Inflammatory macrophage treated with lipopolysaccharide for 1 hour (primary cell): Measurements from ENCODE around the gene RBM19.
A peak's percentile ranks its signal among the peaks of the same experiment; 100 is the strongest.

Source experiments
- DNase-seq, 2 donors: peaks; one replicate each; pipeline ENCODE4 v3.0.0-alpha.2; 2020 to 2022

The RBM19 gene

GRCh38 chr12:113879658-113880057 is 86.5 kb downstream of the RBM19 start:
- no peak for DNase-seq

DNA sequence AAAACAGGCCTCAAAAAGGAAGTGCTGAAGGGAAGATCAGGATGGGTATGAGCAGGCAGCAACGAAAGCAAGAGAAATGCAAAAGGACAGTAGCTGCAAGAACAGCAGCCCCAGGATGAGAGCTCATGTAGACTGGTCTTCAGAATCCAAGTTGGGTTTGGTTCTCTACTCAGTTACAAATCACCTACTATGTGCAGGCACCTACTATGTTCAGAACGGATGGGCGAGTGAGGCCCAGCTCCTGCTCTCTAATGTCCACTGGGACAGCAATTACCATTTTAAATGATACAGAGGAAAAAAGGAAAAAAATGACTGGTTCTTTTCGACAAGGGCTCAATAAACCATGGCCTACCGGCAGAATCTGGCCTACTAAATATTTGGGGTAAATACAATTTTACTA is 88.5 kb downstream of the RBM19 start:
- DNase-seq = no peak

DNA sequence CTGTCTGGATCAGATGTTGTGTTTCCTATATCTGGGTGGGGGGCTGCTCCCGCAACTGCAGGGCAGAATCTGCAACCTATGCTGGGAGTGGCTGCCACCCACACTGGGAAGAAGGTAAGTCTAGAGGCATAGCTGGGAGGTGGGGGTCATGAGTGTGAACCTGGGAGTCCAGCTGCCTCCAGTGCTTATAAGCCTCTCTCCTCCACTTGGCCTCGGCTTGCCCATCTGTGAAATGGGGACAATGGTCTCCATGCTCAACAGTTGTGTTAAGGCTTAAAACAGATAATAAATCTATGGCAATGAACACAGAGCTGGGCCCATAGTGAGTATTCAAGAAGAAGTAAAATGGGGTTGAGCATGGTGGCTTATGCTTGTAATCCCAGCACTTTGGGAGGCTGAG is 90.0 kb downstream of the RBM19 start:
- DNase-seq = no peak

DNA sequence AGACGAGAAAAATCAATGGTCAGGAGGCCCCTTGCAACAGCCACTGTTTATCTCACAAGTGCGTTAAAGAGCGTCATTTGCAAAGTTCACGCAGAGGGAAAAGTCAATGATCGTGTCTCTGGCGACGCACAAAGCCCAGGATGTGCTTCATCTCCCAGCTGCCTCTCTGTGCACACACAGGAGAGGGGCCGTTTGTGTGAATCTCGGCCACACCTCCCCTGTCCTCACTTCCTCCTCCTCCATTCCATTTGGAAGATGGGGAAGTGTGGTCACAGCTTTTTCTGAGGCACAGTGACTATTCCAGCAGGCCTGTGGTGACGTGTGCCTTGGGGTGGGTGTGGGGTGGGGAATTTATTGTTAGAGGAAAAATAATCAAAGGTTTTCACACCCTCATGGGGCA is 90.4 kb downstream of the RBM19 start:
- peak; percentile 23 to 66 for DNase-seq

DNA sequence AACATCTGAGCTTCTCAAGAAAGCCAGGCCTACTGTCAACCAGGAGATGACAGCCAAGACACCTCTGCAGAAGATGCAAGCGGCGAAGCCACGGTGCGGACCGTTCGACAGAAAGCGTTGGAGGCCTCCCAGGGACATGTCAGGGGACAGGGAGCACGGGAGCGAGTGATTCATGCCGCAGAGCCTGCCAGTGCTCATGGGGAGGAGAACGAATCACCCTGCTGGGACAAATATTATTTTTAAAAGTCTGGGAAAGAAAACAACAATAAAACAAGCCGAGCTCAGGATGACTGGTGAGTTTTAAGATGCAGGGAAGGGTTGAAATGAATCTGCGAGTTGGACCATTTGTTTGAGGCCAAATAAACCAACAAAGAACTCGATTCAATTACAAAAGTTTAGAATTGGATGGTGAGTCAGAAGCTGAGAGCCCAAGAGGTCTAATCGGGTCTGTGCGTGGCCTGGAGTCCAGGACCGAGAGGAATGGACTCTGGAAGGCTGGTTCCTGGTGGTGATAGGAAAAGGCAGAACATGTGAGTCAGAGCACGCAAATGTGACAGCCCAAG is 91.0 kb downstream of the RBM19 start:
- no peak for DNase-seq

DNA sequence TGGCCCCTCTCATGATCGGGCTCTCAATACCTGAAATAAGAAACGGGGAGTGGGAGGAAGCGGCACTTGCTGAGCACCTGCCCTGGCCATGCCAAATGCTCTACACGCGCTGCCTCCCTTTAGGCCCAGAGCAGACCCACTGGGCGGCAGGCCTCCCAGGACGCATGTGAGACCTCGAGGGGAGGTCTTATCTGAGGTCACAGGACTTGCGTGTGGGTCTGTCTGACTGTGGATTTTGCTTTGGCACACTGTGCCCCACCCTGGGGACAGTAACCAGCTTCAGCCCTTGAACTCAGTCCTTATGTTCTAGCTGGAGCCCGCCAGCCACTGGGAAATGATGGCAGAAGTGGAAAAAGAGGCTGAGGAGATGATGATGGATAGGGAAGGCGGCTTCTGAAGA is 91.8 kb downstream of the RBM19 start:
- no peak for DNase-seq

GRCh38 chr12:113873740-113874139 is 92.4 kb downstream of the RBM19 start:
- no peak for DNase-seq

DNA sequence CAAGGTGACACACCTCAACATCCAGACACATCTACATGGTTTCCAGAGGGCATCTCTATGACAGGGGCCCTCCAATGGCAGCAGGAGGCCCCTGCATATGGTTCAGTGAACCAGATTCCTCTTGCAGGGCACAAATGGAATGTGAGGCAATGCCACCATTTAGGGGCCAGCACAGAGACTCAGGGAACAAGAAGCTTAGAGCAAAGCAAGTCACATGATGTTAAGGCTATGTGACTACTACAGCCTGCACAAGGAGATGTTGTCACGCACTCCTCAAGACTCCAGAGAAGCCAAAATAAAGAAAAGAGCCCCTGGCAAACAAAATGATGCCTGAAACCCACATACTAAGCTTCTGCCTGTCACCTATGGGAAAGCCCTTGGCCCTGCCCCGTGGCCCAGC is 95.2 kb downstream of the RBM19 start:
- DNase-seq = no peak

DNA sequence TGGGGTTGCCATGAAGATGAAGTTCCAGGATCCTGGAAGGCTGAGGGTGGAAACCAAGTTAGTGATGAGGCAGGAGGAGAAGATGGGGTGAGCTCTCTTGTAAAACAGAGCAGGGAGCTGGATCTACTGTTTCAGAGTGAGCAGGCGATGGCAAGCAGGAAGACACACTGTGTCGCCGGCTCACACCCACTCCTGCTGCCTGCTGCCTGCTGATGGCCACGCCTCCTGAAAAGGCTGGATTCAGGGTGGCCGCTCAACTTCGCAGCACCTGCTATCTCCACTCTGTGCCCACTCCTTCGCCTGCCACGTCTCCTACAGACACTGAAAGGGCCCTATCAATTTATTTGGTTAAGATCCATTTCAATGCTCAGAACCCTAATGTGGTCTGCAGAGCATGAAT is 96.1 kb downstream of the RBM19 start:
- no peak for DNase-seq

- DNase-seq = no peak
Measured at GRCh38 chr12:113868365-113868764, 97.8 kb downstream of the RBM19 start.

DNA sequence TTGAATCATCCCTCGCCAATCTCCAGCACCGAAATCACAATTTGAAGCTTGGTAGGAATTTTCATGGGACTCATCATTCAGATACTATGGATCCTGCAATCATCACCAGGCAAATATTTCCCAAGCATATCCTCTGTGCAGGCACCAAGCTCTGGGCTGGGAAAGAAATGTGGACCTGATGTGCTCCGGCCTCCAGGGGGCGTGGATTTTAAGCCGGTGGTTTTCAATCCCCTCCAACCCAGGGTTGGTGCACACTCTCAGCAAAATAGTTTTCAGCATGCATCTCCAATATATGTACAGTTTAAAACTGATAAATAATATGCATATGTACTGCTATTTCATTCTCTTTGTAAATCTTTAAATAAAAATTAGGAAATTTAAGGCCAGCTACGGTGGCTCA is 98.9 kb downstream of the RBM19 start:
- DNase-seq = no peak

DNA sequence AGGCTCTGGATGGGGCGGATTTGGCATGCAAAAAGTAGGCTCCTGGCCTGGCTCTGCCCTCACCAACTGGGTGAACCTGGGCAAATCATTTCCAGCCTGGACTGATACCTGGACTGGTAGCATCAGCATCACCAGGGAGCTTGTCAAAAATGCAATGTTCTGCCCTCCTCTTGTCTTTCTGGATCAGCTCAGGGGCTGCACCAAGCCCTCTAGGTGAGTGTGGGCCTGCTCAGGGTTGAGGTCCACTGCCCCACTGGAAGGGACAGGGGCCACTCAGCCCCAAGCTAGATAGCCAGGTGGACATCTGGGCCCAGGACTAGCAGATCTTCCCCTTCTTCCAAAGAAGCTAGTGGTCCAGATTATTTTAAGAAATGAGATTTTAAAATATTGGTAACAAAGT is 99.6 kb downstream of the RBM19 start:
- DNase-seq = no peak

GRCh38 chr12:113863455-113863845 is 102.7 kb downstream of the RBM19 start:
- no peak for DNase-seq

DNA sequence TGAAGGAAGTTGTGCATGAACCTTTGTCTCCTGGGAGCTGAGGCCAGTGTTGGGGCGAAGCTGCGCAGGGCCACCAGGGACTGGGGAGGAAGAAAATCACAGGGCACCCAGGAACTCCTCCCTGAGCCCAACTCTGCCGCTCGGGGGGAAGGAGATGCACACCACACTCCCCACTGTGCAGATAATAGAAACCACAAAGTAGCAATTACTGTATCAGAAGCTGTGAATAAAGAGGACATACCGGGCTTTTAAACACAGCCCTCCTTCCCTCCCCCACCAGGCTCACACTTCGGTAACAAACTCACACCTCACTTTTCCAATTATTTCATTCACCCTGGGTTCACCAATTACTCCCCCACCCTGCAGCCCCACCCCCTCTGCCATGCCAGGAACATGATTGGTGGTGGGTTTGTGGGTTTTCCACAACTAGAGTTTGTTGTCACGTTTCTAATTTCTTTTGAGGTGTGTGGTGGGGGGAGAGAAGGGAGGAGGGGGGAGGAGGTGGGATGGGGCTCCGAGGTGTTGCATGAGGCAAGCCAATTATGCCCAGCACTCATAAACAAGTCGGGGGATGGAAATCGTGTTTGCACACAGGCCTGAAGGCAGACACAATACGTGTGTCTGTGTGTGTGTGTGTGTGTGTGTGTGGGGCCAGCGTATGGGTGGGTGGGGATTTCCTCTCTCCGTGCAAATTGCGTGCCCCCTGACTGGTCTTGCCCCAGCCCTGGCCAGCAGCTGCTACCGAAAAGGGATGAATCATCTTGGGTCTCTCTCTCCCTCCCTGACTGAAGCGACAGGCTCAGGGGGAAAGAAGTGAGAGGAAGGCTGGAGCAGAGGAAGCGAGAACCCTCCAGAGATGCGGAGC is 103.3 kb downstream of the RBM19 start:
- peak; percentile 38 to 77 for DNase-seq

GRCh38 chr12:113861708-113862312 is 104.3 kb downstream of the RBM19 start:
- DNase-seq = peak; percentile 54 to 73

- DNase-seq = peak; percentile 78 to 81
Measured at GRCh38 chr12:113860950-113861349, 105.2 kb downstream of the RBM19 start.

- DNase-seq = no peak
Measured at GRCh38 chr12:113860059-113860820, 105.9 kb downstream of the RBM19 start.

DNA sequence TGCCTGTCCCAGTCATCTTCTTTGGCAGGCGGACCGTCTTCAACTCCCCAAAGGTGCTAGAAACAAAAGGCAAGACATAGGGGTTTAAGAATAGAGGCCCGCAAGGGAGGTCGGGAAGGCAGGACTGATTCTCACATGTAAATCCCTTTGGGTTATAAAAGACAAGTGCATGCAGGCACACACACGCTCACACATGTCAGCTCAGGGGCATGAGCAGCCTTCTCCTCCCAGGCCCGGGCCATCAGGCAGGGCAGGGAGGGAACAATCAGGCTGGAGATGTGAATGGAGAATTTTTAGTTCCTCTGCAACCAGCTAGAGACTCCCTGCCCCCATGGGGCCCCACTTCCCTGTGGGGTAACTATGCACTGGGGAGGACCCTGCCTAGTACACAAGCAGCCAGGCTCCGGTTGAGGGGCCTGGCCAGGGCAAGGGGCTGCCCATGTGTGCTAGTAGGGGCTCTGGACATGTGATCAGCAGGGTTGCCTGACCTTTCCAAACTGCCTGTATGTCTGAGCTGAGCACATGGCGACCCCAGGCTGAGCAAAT is 107.2 kb downstream of the RBM19 start:
- no peak for DNase-seq

DNA sequence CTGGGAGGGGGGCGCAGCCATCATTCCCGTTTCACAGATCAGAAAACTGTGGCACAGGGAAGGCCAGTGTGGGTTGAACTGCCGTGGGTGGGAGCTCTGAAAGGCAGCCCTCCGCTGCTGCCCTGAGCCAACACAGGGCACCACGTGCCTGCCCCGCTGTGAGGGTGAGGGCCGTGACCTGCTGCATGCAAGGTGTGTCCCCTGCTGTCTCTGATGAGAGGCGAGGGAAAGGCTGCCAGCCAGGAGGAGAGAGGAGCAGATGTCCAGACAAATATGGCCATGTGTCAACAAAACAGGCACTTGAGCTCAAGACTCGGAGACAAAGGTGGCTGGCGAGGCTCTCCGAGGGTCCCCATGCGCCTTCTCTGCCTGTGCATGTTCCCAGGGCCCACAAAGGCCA is 108.8 kb downstream of the RBM19 start:
- no peak for DNase-seq

DNA sequence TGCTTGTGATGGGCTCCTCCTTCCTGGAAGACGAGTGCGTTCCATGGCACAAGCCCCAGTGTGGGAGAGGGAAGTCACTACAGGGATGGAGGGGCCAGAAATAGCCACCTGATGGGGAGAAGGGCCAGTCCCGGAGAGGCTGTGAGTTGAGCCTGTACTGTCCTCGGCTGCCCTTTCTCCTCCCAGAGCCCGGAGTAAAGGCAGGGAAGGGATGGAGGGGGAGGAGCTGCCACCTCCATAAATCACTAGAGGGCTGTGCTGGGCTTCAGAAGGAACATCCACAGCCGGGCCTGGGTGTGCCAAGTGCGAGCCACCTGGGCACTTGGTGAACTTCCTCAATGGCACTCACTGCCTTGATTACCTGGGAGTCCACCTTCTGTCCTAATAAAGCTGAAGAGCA is 110.1 kb downstream of the RBM19 start:
- DNase-seq = no peak

DNA sequence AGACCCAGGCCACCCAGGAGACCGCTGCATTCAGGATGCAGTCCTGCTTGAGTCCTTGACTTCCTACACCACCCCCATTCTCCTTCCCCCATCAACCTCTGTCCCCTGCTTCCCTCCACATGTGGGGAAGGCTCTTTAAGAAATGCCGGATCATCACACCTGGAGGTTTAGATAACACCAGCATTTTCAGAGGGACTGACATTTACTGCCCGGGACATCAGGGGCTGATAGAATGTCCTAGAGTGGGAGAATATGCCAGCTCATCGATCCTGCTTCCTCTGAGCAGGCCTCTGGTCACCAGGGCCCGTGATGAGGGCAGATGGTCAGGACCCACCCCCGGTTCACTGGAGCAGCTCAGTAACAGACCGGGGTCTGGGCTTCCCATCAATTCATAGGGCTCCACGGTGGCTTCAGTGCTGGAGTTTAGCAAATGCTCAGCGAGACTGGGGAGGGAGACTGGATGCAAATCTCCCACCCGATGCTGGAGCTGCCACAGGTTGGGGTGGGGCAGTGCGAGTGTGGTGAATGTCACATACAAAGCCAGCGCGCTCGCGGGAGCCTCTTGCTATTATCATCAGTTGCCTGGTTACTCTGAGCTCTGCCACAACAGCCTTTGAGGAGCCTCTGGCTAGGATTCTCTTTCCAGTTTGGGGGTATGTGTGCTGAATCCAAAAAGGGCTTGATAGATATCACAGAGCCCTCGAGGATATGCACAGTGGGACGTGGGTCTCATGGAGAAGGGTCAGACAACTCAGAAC is 111.6 kb downstream of the RBM19 start:
- no peak for DNase-seq

GRCh38 chr12:113853491-113853890 is 112.6 kb downstream of the RBM19 start:
- no peak for DNase-seq
